GM12878 (cell line): ENCODE data around the gene GRK5. TPM values are rescaled to one million over a fixed set of nuclear protein-coding genes. Genes with fewer than 3 reads are reported as not detected.

Experiments used
- ATAC-seq: fragments of 200-7000 bp; cut with Tn5 transposase; 3 replicates; pipeline ENCODE4 v1.9.1; 2020; ENCODE audit warnings: mild to moderate bottlenecking, moderate library complexity
- BruUV-seq: library from RNA; stranded (reverse); fragments of 400-500 nt; replicated peaks from 2 replicates; lab custom pipeline; 2021; lab: Mats Ljungman, UMichigan
- CTCF ChIA-PET: fragments of 300-600 bp; sonication (Branson Sonifier 250); formaldehyde crosslinking; extraction: SDS; loops from one replicate; lab custom pipeline; 2021; ENCODE audit warnings: inconsistent platforms; lab: Yijun Ruan, JAX
- POLR2A ChIA-PET: fragments of 350-600 bp; formaldehyde crosslinking; extraction: SDS; loops from one replicate; lab custom pipeline; 2021; ENCODE audit warnings: inconsistent platforms; lab: Charles Lee
- RAD21 ChIA-PET: fragments of 300-600 bp; sonication (Branson Sonifier 250); formaldehyde crosslinking; loops from one replicate; lab custom pipeline; 2023; ENCODE audit warnings: antibody characterized with exemption; ENCODE audit not compliant: unreplicated experiment; lab: Charles Lee
- SMC1A ChIA-PET: fragments of 300-600 bp; sonication (Branson Sonifier 250); formaldehyde crosslinking; loops from one replicate; lab custom pipeline; 2023; ENCODE audit not compliant: unreplicated experiment, uncharacterized antibody; lab: Charles Lee
- DNase-seq: peaks from one replicate; pipeline ENCODE4 v3.0.0-alpha.2; 2011; ENCODE audit warnings: low read depth, low spot score
- FAIRE-seq: peaks from 3 replicates; lab custom pipeline; 2011; peaks lifted over from hg19 to GRCh38; lab: Jason Lieb, UNC
- H2AFZ ChIP-seq: 2 replicates; pipeline ENCODE4 v1.6.0; 2011; ENCODE audit warnings: low read depth, low read length, control low read depth; ENCODE audit not compliant: control insufficient read depth
- H3K27ac ChIP-seq: 2 replicates; pipeline ENCODE4 v1.5.1; 2011; ENCODE audit warnings: control low read depth; ENCODE audit not compliant: control insufficient read depth, insufficient read depth
- H3K27me3 ChIP-seq, 2 experiments: replicated peaks in 1 of 2; 2 replicates each; pipeline versions ENCODE4 v1.6.0 to v1.6.1; 2011; ENCODE audit warnings: low read length in 1 of 2; ENCODE audit not compliant: control insufficient read depth in 2 of 2, insufficient read depth in 2 of 2
- H3K36me3 ChIP-seq, 2 experiments: 2 replicates each; pipeline ENCODE4 v1.5.1; 2011; ENCODE audit warnings: low read length in 1 of 2; ENCODE audit not compliant: control insufficient read depth in 2 of 2, insufficient read depth in 2 of 2
- H3K4me1 ChIP-seq: 2 replicates; pipeline ENCODE4 v1.6.1; 2011; ENCODE audit warnings: mild to moderate bottlenecking, low read length, moderate library complexity, mixed read lengths; ENCODE audit not compliant: control insufficient read depth, insufficient read depth
- H3K4me2 ChIP-seq: 2 replicates; pipeline ENCODE4 v1.6.0; 2011; ENCODE audit warnings: control low read depth; ENCODE audit not compliant: control insufficient read depth, insufficient read depth
- H3K4me3 ChIP-seq: fragments of 200-600 bp; sonication (generic); 2 replicates; pipeline ENCODE4 v1.5.1; 2016
- H3K79me2 ChIP-seq: 2 replicates; pipeline ENCODE4 v1.6.0; 2011; ENCODE audit warnings: low read length; ENCODE audit not compliant: control insufficient read depth, insufficient read depth
- H3K9ac ChIP-seq: 2 replicates; pipeline ENCODE4 v1.8.0; 2011; ENCODE audit warnings: low read length, control low read depth, mixed read lengths; ENCODE audit not compliant: control insufficient read depth, insufficient read depth
- H3K9me3 ChIP-seq: replicated peaks from 3 replicates; pipeline ENCODE4 v1.5.1; 2011; ENCODE audit warnings: mild to moderate bottlenecking, low read length; ENCODE audit not compliant: control insufficient read depth, insufficient read depth
- H4K20me1 ChIP-seq: 2 replicates; pipeline ENCODE4 v1.6.0; 2011; ENCODE audit not compliant: control insufficient read depth, insufficient read depth
- CREB1 ChIP-seq: IDR thresholded peaks from 2 replicates; pipeline ENCODE4 v1.6.1; 2012; ENCODE audit warnings: low read depth, mild to moderate bottlenecking, inconsistent platforms
- HDAC6 ChIP-seq: fragments of 200-600 bp; sonication (generic); IDR thresholded peaks from one replicate; pipeline ENCODE4 v1.8.0; 2017; ENCODE audit warnings: antibody characterized with exemption; ENCODE audit not compliant: unreplicated experiment
- POU2F2 ChIP-seq: IDR thresholded peaks from 3 replicates; pipeline ENCODE4 v1.6.1; 2011; ENCODE audit warnings: low read depth, mild to moderate bottlenecking, low read length, borderline replicate concordance
- RAD21 ChIP-seq: IDR thresholded peaks from 2 replicates; pipeline ENCODE4 v1.6.1; 2011; ENCODE audit warnings: mild to moderate bottlenecking, low read depth, low read length, moderate library complexity; ENCODE audit not compliant: insufficient read depth
- SMAD1 ChIP-seq: fragments of 450-650 bp; IDR thresholded peaks from 2 replicates; pipeline ENCODE4 v1.6.1; 2018; ENCODE audit warnings: mild to moderate bottlenecking, low read depth; ENCODE audit not compliant: partially characterized antibody
- ZNF217 ChIP-seq: fragments of 450-650 bp; IDR thresholded peaks from 2 replicates; pipeline ENCODE4 v1.6.1; 2017; ENCODE audit warnings: antibody characterized with exemption, mild to moderate bottlenecking
- ZNF274 ChIP-seq: IDR thresholded peaks from one replicate; pipeline ENCODE4 v1.8.0; 2011; ENCODE audit not compliant: insufficient read length, insufficient read depth
- WGBS: methylation state at CpG from one replicate; pipeline ENCODE4 v1.1.6; 2016; ENCODE audit warnings: low lambda C conversion rate; ENCODE audit not compliant: insufficient replicate concordance, insufficient coverage; ENCODE audit errors: missing lambda C conversion rate; 5-methylcytosine and 5-hydroxymethylcytosine counted together
- in situ Hi-C: fragments of 300-500 bp; cut with MboI; formaldehyde crosslinking; loops from 9 replicates; pipeline ENCODE4 v1.14.3; 2018; ENCODE audit warnings: mixed read lengths
- intact Hi-C: fragments of 100-400 bp; cut with micrococcal nuclease; formaldehyde crosslinking; loops from one replicate; pipeline ENCODE4 v1.14.2; 2022; ENCODE audit not compliant: unreplicated experiment
- polyA plus RNA-seq, 11 experiments: library from polyadenylated mRNA; depleted of rRNA in 4 of 11; unstranded in 6 of 11; stranded (reverse) in 5 of 11; fragments of >200 nt; fragmentation: Nextera tagmentation in 4 of 11; fragmentation: Illumina TruSeq in 1 of 11; extraction: Ambion mirVana in 4 of 11; extraction: Trizol in 1 of 11; gene quantifications; 1 replicate in 1 of 11; 2 replicates in 10 of 11; pipeline versions ENCODE4 v1.2.1 to v1.2.3, GENCODE V29; 2011 to 2016; ENCODE audit warnings: inconsistent platforms in 2 of 11, missing spikeins in 2 of 11, low read depth in 1 of 11
- total RNA-seq, 4 experiments: library from RNA; depleted of rRNA in 3 of 4; stranded (reverse); fragments of >200 nt in 3 of 4; fragmentation: Illumina TruSeq in 1 of 4; extraction: Trizol in 1 of 4; gene quantifications; 2 replicates each; pipeline versions ENCODE4 v1.2.1 to v1.2.3, GENCODE V29; 2013 to 2021
- TF ChIP-seq, protein P1 (sequence below), 3 experiments: IDR thresholded peaks in 2 of 3; conservative IDR thresholded peaks in 1 of 3; 2 replicates each; pipeline ENCODE4 v1.5.1; 2011; ENCODE audit warnings: low read depth in 3 of 3, low read length in 3 of 3, mild to moderate bottlenecking in 3 of 3, control low read depth in 2 of 3, moderate library complexity in 2 of 3, inconsistent platforms in 1 of 3, mixed read lengths in 1 of 3; ENCODE audit not compliant: control insufficient read depth in 2 of 3, insufficient read depth in 1 of 3; ENCODE audit errors: extremely low read depth in 1 of 3
- TF ChIP-seq, protein P2 (sequence below): fragments of 450-650 bp; IDR thresholded peaks from 2 replicates; pipeline ENCODE4 v1.6.1; 2016; ENCODE audit warnings: mild to moderate bottlenecking
- TF ChIP-seq, protein P3 (sequence below): fragments of 450-650 bp; IDR thresholded peaks from 2 replicates; pipeline ENCODE4 v1.6.1; 2018; ENCODE audit warnings: mild to moderate bottlenecking, low read depth, moderate library complexity; ENCODE audit not compliant: partially characterized antibody

GRK5 gene
- total and polyA plus RNA-seq, 10 of the 15 experiments (the other 5 are each of a cell fraction or from before 2014, with no cell fraction given) = 0.11 to 22.1 (median 10.0) TPM

DNA sequence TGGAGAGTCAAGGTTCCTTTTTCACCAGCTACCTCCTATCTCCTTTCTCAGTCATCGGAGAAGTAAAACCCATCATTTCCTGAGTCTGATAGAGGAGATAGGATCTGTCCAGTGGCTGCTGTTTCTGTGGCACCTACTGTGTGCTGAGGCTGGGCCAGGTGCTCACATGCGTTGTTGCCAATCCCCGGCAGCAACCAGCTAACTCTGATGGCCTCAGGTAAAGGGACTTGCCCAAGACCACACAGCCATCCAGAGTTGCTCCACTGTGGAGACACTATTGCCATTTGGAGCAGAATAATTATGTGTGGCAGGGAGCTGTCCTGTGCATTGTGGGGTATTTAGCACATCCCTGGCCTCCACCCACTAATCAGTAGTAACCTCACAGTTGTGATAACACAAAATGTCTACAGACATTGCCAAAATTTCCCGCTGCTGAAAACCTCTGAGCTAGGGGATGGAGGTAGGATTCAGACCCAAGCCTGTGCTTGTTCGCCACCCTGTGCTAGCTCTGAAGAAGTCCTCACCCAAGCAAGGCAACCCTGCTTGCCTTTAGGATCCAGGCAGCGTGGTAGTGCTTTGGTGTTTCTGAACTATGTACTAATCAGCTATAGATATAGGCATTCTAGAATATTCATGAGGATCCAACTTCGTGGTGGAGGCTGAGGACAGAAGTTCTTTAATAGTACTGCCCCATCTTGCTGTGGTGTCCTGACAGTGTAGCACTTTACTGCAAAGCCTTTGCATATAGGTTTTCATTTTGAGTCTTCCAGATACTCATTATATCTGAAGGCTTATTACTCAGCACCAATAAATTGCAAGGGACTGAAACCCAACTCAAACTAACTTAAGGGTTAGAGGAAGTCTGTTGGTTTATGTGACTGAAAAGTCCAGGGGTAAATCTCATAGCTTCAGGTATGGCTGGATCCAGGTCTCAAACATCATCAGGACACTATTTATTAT, 164.6 kb downstream of the GRK5 start:
- no peak overlapping the region for H3K4me3 ChIP-seq
- H3K79me2 ChIP-seq = no peaks in the 10 kb centered on the region; the same call in none of the 2 replicates
- RAD21 ChIA-PET = interaction anchor here (0.6 to 1.8 kb wide), 4 partner anchors 63 to 303 kb away, joined by 3 to 8 read pairs (median 5); partner anchors contain the start of gene GRK5
- no peak overlapping the region for H2AFZ ChIP-seq
- SMC1A ChIA-PET = interaction anchor here (1.1 kb wide), 1 partner anchor 165 kb away, joined by 3 read pairs; the partner anchor contains the start of gene GRK5
- TF ChIP-seq HDAC6 (no peak), ZNF274 (no peak), ZNF217 (no peak), POU2F2 (0 out of 3 replicates have a peak, but pooled peaks have one; percentile 42), RAD21 (peak; percentile 35; the same call in 1 of the 2 replicates), SMAD1 (no peak), CREB1 (no peak)
- TF ChIP-seq, protein P1, sequence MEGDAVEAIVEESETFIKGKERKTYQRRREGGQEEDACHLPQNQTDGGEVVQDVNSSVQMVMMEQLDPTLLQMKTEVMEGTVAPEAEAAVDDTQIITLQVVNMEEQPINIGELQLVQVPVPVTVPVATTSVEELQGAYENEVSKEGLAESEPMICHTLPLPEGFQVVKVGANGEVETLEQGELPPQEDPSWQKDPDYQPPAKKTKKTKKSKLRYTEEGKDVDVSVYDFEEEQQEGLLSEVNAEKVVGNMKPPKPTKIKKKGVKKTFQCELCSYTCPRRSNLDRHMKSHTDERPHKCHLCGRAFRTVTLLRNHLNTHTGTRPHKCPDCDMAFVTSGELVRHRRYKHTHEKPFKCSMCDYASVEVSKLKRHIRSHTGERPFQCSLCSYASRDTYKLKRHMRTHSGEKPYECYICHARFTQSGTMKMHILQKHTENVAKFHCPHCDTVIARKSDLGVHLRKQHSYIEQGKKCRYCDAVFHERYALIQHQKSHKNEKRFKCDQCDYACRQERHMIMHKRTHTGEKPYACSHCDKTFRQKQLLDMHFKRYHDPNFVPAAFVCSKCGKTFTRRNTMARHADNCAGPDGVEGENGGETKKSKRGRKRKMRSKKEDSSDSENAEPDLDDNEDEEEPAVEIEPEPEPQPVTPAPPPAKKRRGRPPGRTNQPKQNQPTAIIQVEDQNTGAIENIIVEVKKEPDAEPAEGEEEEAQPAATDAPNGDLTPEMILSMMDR (IDR thresholded peaks at IDR 0.05 in 2 of 3, conservative IDR thresholded peaks at IDR 0.05 in 1 of 3; ENCODE audit: control insufficient read depth in 2 of 3, extremely low read depth in 1 of 3, insufficient read depth in 1 of 3, low read depth in 3 of 3, low read length in 3 of 3) = peak in 1 of 3 experiments; percentile 18; a peak in 1 of 6 replicates
- TF ChIP-seq, protein P2, sequence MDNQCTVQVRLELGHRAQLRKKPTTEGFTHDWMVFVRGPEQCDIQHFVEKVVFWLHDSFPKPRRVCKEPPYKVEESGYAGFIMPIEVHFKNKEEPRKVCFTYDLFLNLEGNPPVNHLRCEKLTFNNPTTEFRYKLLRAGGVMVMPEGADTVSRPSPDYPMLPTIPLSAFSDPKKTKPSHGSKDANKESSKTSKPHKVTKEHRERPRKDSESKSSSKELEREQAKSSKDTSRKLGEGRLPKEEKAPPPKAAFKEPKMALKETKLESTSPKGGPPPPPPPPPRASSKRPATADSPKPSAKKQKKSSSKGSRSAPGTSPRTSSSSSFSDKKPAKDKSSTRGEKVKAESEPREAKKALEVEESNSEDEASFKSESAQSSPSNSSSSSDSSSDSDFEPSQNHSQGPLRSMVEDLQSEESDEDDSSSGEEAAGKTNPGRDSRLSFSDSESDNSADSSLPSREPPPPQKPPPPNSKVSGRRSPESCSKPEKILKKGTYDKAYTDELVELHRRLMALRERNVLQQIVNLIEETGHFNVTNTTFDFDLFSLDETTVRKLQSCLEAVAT = no peak
- TF ChIP-seq, protein P3, sequence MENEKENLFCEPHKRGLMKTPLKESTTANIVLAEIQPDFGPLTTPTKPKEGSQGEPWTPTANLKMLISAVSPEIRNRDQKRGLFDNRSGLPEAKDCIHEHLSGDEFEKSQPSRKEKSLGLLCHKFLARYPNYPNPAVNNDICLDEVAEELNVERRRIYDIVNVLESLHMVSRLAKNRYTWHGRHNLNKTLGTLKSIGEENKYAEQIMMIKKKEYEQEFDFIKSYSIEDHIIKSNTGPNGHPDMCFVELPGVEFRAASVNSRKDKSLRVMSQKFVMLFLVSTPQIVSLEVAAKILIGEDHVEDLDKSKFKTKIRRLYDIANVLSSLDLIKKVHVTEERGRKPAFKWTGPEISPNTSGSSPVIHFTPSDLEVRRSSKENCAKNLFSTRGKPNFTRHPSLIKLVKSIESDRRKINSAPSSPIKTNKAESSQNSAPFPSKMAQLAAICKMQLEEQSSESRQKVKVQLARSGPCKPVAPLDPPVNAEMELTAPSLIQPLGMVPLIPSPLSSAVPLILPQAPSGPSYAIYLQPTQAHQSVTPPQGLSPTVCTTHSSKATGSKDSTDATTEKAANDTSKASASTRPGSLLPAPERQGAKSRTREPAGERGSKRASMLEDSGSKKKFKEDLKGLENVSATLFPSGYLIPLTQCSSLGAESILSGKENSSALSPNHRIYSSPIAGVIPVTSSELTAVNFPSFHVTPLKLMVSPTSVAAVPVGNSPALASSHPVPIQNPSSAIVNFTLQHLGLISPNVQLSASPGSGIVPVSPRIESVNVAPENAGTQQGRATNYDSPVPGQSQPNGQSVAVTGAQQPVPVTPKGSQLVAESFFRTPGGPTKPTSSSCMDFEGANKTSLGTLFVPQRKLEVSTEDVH = no peak
- CTCF ChIA-PET = interaction anchor here (0.7 to 1.5 kb wide), 2 partner anchors 38 to 172 kb away, joined by 3 read pairs; no protein-coding TSS in a partner anchor
- intact Hi-C loops = loop anchor here (5.0 kb wide), 1 partner anchor 60 kb away; no protein-coding TSS in a partner anchor
- no peak overlapping the region for H3K9ac ChIP-seq
- FAIRE-seq (peak; percentile 72), ATAC-seq (peak; percentile 61), DNase-seq (no peak)
- H3K9me3 ChIP-seq = no peaks in the 10 kb centered on the region
- BruUV-seq = no TSS peak
- POLR2A ChIA-PET = no interaction called here
- in situ Hi-C loops = no loop called here
- peak overlapping the region; percentile 53 for H3K4me2 ChIP-seq
- H3K27ac ChIP-seq = peak overlapping the region; percentile 48
- no peaks in the 10 kb centered on the region for H3K36me3 ChIP-seq
- H3K4me1 ChIP-seq = peaks cover 60% of the 10 kb centered on the region
- H3K27me3 ChIP-seq = no peaks in the 10 kb centered on the region
- 33% methylated on average over 7 of the region's 7 CpGs for WGBS
- H4K20me1 ChIP-seq = peaks cover 5% of the 10 kb centered on the region
